Activated T-cell treated with anti-CD3 and anti-CD28 coated beads for 48 hours (primary cell): ENCODE data around the gene LIX1L.
A peak's percentile ranks its signal among the peaks of the same experiment; 100 is the strongest.

ENCODE experiments used
- DNase-seq: peaks from one replicate; pipeline ENCODE4 v3.0.0-alpha.2; 2020; ENCODE audit warnings: low read depth

LIX1L gene

DNA sequence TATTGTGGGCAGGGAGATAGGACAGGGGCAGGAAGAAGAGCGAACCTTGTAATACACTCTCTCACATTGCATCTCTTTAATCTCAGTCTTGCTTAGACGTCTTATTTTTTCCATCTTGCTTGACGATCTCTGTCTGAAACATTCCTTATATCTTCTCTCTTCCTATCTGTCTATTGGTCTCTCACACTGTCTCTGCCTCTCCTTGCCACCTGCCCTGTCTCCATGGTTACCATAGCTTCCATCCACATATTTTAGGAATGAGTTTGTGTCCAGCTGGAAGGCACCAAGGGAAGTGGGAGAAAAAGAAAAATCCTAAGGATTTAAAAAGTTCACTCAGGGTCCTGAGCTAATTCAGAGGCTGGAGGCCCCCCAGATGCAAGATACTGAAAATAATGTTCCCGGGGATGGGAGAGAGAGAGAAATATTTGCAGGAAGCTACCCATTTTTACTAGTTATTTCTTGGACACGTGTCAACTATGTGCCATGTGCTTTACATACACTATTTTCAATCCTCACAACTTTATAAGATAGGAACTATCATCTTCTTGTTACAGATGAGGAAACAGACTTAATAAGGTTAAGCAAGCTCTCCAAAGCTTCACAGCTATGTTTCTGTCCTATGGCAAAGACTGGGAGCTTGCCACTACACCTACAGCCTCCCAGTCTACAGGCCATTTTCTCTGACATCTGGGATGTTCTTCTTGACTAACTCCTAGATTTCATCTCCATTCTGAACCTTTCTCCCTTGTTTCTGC lies 5.6 kb upstream of the LIX1L start:
- no peak for DNase-seq

DNA sequence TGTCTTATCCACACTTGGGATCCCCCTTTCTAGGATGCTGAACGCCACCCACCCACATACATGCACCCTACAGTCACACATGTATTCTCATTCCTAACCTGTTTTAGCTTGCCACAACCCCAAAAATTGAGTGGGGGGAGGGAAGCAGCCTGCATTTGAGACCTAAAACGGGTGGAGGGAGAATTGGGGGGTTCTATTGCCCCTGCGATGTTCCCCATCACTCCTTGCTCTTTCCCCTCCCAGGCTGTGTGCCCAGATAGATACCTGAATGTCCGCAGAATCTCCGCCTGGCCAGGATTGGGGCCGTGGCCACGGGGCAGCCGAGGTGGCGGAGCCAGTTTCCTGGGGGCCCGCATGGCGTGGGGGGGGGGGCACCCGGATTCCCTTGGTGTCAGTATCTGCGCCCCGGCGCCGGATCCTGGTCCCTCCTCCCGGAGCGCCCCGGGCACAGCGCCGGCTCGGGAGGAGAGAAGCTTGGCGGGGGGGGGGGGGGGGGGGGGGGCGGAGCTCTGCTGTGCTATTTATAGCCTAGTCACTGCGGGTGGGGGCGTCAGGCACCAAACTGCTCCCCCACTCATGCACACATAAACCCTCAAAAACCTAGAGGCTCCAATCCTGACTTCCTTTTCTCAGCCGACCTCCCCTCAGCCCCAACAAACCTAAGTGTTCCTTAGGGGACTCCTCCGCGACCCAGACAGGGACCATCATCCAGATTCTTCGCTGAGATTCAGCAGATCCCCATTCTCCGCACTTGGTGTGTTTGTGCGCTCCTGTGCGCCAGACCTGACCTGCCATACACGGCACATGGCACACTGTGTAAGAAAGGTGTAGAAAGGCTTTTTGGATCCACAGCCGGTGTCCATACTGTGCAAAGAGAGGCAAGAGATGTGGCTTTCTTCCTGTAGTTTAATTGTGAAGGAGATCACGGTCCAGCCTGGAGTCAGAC lies 4.6 kb upstream of the LIX1L start:
- DNase-seq: no peak

- peak; percentile 59 for DNase-seq
Measured at GRCh38 chr1:145961425-145962156, 3.8 kb upstream of the LIX1L start.

- no peak for DNase-seq
Measured at GRCh38 chr1:145961109-145961424, 3.2 kb upstream of the LIX1L start.

DNA sequence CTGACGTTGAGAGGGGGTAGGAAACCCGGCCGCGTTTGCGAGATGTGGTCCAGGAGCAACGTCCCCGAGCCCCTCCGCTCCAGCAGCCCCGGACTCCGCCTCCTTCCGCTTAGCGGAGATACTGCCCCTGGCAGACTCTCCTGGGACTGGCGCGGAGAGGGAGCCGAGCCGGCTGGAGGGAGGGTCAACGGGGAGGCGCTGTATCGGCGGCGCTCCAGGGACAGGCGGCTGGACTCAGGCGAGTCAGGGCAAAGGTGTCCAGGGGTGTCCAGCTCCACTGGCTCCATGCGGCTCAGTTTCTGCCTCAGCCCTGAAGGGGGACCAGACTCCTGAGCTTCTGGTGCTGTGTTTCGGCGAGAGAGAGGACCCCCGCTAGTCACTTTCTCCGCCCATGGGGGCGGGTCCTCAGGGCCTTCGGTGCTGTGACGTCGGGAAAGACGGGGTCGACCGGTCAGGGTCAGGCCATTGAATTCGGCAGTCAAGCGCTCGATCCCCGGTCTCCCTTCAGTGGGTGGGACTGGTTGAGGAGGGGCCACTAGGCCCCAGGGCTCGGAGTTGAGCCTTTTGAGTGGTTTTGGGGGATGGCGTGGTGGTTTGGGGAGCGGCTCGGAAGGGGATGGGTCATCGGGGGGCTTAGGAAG lies 2.8 kb upstream of the LIX1L start:
- no peak for DNase-seq

GRCh38 chr1:145959957-145960467 lies 2.2 kb upstream of the LIX1L start:
- DNase-seq: no peak

GRCh38 chr1:145959333-145959732 lies 1.5 kb upstream of the LIX1L start:
- no peak for DNase-seq

DNA sequence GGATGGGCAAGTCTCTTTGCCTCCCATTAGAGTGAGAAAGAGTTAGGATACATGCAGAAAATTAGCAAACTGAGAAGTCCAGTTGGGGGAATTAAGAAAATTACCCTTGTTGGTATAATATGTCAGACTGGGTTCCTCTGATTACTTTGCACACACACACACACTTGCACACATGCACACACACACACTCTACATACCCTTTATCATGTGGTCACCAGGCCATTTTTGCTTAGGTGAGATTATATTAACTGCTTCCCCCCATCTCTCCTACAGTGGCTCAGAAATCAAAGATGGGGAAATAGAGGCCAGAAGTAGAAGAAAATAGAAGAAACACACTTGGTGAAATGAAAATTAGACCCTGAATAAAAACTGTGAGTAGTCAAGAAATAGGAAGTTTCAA lies 917 bp upstream of the LIX1L start:
- DNase-seq: no peak

DNA sequence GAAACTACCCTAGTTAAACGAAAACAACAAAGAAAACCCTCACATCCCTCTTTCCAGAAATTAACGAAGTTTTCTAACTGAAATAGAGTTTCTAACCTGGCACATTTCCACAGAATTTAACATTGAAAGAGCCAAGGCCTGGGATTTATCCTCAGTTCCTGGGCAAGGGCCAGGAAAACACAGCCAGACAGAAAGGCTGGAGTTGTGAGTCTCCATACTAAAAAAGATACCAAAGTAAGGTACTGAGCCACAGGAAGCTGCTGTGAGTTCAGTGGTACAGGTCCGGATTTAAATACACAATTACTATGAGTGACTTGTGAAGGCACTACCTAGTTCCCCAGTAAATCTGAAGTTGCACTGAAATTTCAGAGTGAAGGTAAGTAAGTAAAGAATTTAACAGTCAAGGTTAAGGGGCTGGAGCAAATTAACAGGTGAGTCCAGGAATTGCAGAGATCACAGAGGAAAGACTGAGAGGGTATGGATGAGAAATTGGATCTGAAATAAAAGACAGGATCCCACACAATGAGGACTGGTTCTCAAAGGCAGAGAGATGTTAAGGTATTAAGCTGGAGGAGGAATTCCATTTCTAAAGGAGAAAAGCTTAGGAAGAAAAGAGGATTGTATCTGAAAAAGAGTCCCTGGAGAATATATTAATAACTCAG lies 905 bp downstream of the LIX1L start:
- DNase-seq: no peak

DNA sequence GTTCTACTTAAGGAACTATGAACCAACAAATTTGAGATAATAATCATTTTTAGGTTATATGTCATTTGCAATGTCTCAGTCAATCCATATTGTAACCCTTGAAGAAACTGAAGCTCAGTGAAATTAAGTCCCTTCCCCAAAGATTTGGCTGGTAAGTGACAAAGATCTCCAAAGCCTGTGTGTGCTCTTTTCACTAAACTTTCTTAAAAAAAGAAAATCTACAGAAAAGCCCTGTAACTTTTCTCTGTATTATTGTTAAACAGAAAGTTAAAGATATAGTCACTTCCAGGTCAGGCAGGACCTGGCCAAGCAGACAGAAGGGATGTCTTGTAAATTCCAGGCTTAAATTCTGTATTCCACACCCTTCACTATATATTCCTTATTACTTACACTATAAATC lies 1.5 kb downstream of the LIX1L start:
- DNase-seq: no peak

DNA sequence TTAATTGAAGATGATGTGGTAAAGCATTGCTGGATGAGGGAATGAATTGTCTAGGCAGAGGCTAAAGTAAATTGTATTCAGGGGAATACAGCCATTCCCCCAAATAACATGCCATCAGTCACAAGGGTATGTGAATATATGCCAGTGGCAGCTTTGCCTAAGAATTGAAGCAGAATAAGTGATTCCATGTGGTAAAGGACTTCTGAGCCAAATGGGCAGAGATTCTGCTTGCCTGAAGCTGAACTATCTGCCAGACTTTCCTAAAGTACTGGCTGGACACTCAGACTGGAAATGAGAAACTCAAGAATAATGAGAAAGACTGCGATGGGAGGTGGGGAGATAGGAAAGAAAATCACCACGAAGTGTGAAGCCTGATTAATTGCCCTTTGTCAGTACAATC lies 2.4 kb downstream of the LIX1L start:
- no peak for DNase-seq

- DNase-seq: no peak
Measured at GRCh38 chr1:145953861-145954260, 4.0 kb downstream of the LIX1L start.

- DNase-seq: no peak
Measured at GRCh38 chr1:145952903-145953302, 4.9 kb downstream of the LIX1L start.

- no peak for DNase-seq
Measured at GRCh38 chr1:145951526-145951925, 6.3 kb downstream of the LIX1L start.

DNA sequence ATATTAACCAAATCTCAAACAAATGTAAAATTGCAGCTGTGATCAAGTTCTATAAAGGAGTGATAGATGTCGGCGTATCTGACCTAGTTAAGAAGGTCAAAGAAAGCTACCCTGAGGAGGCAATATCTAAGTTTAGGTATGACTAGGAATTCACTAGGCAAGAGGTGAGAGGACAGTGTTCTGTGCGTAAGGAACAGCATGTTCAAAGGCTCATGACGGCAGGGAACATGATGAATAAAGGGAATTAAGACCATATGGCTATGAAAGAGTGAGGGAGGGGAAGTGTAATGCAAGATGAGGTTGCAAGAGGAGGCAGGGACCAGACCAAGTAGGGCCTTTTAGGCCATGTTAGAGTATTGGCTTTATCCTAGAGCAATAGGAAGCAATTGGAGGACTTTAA lies 8.6 kb downstream of the LIX1L start:
- no peak for DNase-seq

DNA sequence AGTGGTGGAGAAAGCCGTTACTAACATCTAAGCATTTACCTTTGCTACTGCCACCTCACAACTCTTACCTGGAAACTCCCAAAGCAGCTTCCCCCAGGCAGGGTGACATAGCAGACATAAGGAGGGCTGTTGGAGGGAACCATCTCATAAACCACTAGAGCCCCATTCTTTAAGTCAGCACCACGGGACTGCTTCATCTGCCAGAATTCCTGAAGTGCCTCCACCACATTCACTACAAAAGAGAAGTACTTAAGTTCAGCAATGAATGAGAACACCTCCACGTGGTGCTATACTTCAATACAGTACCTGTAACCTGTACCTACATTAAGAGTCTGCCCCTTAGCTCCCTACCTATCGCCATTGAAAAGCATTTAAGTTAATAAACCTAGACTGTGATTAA lies 10.3 kb downstream of the LIX1L start:
- DNase-seq: no peak

DNA sequence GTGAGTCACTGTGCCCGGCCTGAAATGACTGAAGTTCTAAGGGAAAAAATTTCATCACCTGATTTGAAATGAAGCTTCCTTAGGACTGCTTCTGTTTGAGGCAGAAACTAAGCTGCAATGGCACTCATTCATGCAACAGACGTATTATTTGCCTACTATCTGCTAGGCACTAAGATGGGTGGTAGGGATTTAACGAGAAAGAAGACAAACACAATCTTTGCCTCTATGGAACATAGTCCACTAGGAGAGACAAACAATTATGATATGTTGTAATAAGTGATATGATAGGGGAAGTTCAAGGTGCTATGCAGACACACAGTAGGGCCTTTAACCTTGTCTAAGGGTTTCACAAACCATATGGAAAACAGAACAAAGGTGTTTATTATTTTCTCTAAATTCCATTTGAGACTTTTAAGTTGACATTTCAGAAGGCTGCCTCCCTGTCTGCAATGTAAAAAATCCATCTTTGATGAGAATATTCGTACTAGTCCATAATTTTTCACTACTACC lies 11.3 kb downstream of the LIX1L start:
- DNase-seq: no peak

DNA sequence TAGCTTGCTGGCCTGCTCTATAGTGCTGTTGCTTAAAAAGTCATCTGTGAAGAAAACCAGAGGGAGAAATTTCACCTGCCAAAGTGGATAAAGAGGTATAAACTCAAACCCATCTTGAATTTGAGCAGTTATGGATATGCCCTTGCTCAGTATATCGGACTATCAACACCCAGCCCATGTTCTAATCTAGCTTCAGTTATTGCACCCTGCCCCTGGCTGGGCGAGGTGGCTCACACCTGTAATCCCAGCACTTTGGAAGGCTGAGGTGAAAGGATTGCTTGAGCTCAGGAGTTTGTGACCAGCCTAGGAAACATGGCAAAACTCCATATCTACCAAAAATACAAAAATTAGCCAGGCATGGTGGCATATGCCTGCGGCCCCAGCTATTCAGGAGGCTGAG lies 13.3 kb downstream of the LIX1L start:
- no peak for DNase-seq

- no peak for DNase-seq
Measured at GRCh38 chr1:145942871-145943270, 14.9 kb downstream of the LIX1L start.

DNA sequence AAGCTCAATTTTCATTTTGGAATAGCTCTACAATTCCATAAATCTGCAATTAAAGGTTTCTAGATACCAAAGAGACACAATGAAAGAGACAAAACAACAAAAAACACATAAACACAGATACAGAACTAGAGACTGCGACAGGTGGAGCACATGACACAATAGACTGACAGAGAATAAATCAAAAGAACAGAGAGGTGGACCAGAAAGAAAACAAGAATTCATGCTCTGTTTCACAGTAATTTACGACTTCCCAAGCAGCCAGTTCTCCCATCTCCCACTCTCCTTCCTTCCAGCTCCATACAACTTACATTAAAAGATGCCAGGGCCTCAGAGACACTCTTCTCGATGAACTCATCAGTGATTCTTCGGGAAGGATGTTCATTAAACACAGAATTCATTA lies 15.4 kb downstream of the LIX1L start:
- no peak for DNase-seq

GRCh38 chr1:145937436-145937835 lies 20.4 kb downstream of the LIX1L start:
- no peak for DNase-seq
